PC-9 (cell line): ENCODE results near the gene RER1. TPM values are rescaled to one million over a fixed set of nuclear protein-coding genes. Genes with fewer than 3 reads are reported as not detected.

Experiments used
- BruUV-seq: library from RNA; stranded (reverse); fragments of 400-500 nt; replicated peaks from 2 replicates; lab custom pipeline; 2021; lab: Mats Ljungman, UMichigan
- CTCF ChIA-PET: fragments of 300-600 bp; sonication (Branson Sonifier 250); formaldehyde crosslinking; loops from one replicate; lab custom pipeline; 2022; ENCODE audit warnings: antibody characterized with exemption; lab: Charles Lee
- POLR2A ChIA-PET: fragments of 300-600 bp; sonication (Branson Sonifier 250); formaldehyde crosslinking; loops from one replicate; lab custom pipeline; 2022; ENCODE audit warnings: antibody characterized with exemption; ENCODE audit not compliant: unreplicated experiment; lab: Charles Lee
- DNase-seq, 2 experiments: peaks; one replicate each; pipeline versions ENCODE4 v3.0.0 to v3.0.0-alpha.2; 2015 to 2022; ENCODE audit warnings: mixed read lengths in 1 of 2
- H2AFZ ChIP-seq: fragments of 200-600 bp; sonication (generic); 2 replicates; pipeline ENCODE4 v1.8.1; 2017; ENCODE audit warnings: antibody characterized with exemption
- H3F3A ChIP-seq: fragments of 200-600 bp; sonication (generic); 2 replicates; pipeline ENCODE4 v1.8.1; 2017; ENCODE audit warnings: antibody characterized with exemption, mild to moderate bottlenecking, low read depth; ENCODE audit not compliant: insufficient read depth
- H3K27ac ChIP-seq: fragments of 200-600 bp; sonication (generic); 2 replicates; pipeline ENCODE4 v1.6.1; 2016; ENCODE audit warnings: mixed run types
- H3K27me3 ChIP-seq: fragments of 200-600 bp; sonication (generic); 2 replicates; pipeline ENCODE4 v1.6.1; 2016; ENCODE audit warnings: low read depth, mixed run types; ENCODE audit not compliant: insufficient read depth
- H3K36me3 ChIP-seq: fragments of 200-600 bp; sonication (generic); 2 replicates; pipeline ENCODE4 v1.6.1; 2016; ENCODE audit warnings: low read depth, mixed run types
- H3K4me1 ChIP-seq: fragments of 200-600 bp; sonication (generic); replicated peaks from 2 replicates; pipeline ENCODE4 v1.6.1; 2016; ENCODE audit warnings: mixed run types; ENCODE audit not compliant: insufficient read depth
- H3K4me2 ChIP-seq: fragments of 200-600 bp; sonication (generic); 2 replicates; pipeline ENCODE4 v1.6.1; 2017; ENCODE audit warnings: mixed run types
- H3K4me3 ChIP-seq: fragments of 200-600 bp; sonication (generic); 2 replicates; pipeline ENCODE4 v1.6.1; 2016; ENCODE audit warnings: mixed run types
- H3K79me2 ChIP-seq: fragments of 200-600 bp; sonication (generic); 2 replicates; pipeline ENCODE4 v1.6.1; 2017; ENCODE audit warnings: low read depth, mixed run types
- H3K9me2 ChIP-seq: fragments of 200-600 bp; sonication (generic); 2 replicates; pipeline ENCODE4 v1.8.1; 2017; ENCODE audit warnings: mild to moderate bottlenecking; ENCODE audit not compliant: insufficient read depth
- H3K9me3 ChIP-seq: fragments of 200-600 bp; sonication (generic); 2 replicates; pipeline ENCODE4 v1.8.1; 2016; ENCODE audit warnings: low read depth; ENCODE audit not compliant: insufficient read depth
- H4K20me1 ChIP-seq: fragments of 200-600 bp; sonication (generic); 2 replicates; pipeline ENCODE4 v1.8.1; 2017; ENCODE audit not compliant: insufficient read depth
- EZH2 ChIP-seq: fragments of 200-600 bp; sonication (generic); IDR thresholded peaks from 2 replicates; pipeline ENCODE4 v1.8.0; 2017; ENCODE audit warnings: antibody characterized with exemption, low read depth
- intact Hi-C: fragments of 100-400 bp; cut with micrococcal nuclease; formaldehyde crosslinking; loops from one replicate; pipeline ENCODE4 v1.10.0; 2022; ENCODE audit not compliant: unreplicated experiment
- total RNA-seq: library from RNA; stranded (reverse); gene quantifications from 2 replicates; pipeline ENCODE4 v1.2.3, GENCODE V29; 2021
- TF ChIP-seq, protein P1 (sequence below): fragments of 200-600 bp; sonication (generic); conservative IDR thresholded peaks from 2 replicates; pipeline ENCODE4 v1.6.1; 2017; ENCODE audit warnings: mixed run types, antibody characterized with exemption, mild to moderate bottlenecking, moderate library complexity

The RER1 gene
- total RNA-seq, 1 experiment from 2014 or later, result 131 TPM

DNA sequence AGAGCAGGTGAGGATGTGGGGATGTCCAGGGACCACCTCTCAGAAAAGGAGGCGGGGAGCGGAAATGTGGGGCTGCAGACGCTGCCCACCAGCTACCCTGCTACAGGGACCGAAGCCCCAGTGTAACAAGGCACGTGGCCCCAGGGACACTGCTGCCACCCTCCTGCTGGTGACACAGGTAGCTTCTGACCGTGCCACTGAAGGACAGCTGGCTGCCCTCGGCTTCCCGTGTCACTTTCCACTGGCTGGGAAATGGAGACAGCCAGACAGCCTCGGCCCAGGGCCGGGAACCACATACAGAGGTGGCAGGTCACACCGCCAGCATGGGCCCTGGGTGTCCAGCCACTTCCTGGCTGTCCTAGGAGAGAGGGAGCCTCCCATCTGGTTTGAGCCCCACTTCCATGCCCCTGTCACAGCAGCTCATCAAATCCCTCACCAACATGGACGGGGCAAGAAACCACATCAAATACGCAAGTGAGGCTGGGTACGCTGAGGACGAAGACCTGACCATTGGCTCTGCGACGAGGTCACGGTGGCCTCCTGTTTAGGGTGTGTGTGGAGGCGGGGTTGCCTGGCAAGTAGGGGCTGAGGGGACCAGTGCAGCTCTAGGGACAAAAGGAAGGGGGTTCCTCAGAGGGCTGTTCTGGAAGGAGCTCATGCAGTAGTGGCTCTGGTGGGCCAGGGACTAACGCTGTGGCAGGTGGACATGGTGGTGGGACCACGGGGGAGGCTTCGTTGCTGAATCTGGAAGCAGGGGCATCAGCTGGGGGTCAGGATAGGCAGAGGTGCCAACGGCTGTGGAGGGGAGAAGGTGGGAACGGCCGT lies 15.7 kb downstream of the RER1 start:
- DNase-seq, result peak in 1 of 2 experiments; percentile 17
- peaks cover 18% of the 10 kb centered on the region; the same call in 1 of the 2 replicates for H4K20me1 ChIP-seq
- no peaks in the 10 kb centered on the region for H3K36me3 ChIP-seq
- H3K9me3 ChIP-seq, result no peaks in the 10 kb centered on the region
- no peak overlapping the region for H3K27ac ChIP-seq
- H3K4me3 ChIP-seq, result no peak overlapping the region
- TF ChIP-seq, protein P1, sequence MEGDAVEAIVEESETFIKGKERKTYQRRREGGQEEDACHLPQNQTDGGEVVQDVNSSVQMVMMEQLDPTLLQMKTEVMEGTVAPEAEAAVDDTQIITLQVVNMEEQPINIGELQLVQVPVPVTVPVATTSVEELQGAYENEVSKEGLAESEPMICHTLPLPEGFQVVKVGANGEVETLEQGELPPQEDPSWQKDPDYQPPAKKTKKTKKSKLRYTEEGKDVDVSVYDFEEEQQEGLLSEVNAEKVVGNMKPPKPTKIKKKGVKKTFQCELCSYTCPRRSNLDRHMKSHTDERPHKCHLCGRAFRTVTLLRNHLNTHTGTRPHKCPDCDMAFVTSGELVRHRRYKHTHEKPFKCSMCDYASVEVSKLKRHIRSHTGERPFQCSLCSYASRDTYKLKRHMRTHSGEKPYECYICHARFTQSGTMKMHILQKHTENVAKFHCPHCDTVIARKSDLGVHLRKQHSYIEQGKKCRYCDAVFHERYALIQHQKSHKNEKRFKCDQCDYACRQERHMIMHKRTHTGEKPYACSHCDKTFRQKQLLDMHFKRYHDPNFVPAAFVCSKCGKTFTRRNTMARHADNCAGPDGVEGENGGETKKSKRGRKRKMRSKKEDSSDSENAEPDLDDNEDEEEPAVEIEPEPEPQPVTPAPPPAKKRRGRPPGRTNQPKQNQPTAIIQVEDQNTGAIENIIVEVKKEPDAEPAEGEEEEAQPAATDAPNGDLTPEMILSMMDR, result no peak
- no peak for TF ChIP-seq EZH2
- no peaks in the 10 kb centered on the region for H3K27me3 ChIP-seq
- no peaks in the 10 kb centered on the region; the same call in 1 of the 2 replicates for H3K4me1 ChIP-seq
- H3K9me2 ChIP-seq, result no peaks in the 10 kb centered on the region
- H3F3A ChIP-seq, result peaks cover 20% of the 10 kb centered on the region; the same call in 1 of the 2 replicates
- ChIA-PET CTCF (no interaction called here), POLR2A (no interaction called here)
- no peak overlapping the region for H2AFZ ChIP-seq
- intact Hi-C loops, result no loop called here
- BruUV-seq, result no TSS peak
- H3K79me2 ChIP-seq, result peaks cover 16% of the 10 kb centered on the region
- no peak overlapping the region for H3K4me2 ChIP-seq

DNA sequence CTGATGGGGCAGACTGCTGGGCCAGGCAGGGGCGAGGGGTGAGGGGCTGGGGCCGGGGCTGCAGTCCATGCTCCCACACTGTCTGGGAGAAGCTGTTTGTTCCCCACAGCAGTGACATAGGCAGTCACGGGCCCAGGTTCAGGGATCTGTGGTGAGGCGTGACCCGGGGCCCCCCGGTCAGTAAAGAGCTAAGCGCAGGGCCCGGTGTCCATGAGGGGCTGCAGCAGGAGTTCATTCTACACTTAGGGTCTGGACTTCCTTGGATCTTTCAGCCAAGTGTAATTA lies 16.3 kb downstream of the RER1 start:
- Histone ChIP-seq H3K79me2 (peaks cover 17% of the 10 kb centered on the region), H3K9me2 (no peaks in the 10 kb centered on the region), H3K27ac (no peak overlapping the region), H3K36me3 (no peaks in the 10 kb centered on the region), H4K20me1 (peaks cover 13% of the 10 kb centered on the region; the same call in 1 of the 2 replicates), H3K9me3 (no peaks in the 10 kb centered on the region), H2AFZ (no peak overlapping the region), H3K4me2 (no peak overlapping the region), H3K4me3 (no peak overlapping the region), H3F3A (peaks cover 20% of the 10 kb centered on the region; the same call in 1 of the 2 replicates), H3K4me1 (no peaks in the 10 kb centered on the region; the same call in 1 of the 2 replicates), H3K27me3 (no peaks in the 10 kb centered on the region)
- no peak for DNase-seq
- BruUV-seq, result no TSS peak
- ChIA-PET POLR2A (no interaction called here), CTCF (no interaction called here)
- intact Hi-C loops, result no loop called here
- no peak for TF ChIP-seq EZH2
- TF ChIP-seq, protein P1, result no peak

DNA sequence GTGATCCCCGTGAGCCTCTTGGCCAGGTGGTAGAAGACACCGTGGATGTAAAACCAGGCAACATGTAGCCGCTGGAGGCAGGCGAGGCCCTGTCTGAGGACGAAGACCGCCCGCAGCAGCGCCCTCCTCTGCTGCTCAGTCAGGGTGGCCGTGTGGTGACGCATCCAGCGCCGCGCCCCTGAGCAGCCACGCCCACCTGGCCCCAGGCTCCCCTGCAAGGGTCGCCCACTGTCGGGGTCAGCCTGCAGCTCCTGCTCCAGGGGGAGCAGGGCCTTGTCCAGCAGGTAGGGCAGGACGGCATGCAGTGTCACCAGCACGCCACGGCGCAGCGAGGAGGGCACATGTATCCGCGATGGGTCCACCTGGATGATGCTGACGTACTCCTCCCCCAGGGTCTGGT lies 16.8 kb downstream of the RER1 start:
- Histone ChIP-seq H3K27ac (no peak overlapping the region), H3K9me3 (no peaks in the 10 kb centered on the region), H3K4me2 (no peak overlapping the region), H3K27me3 (no peaks in the 10 kb centered on the region), H3K36me3 (no peaks in the 10 kb centered on the region), H2AFZ (no peak overlapping the region), H3K4me3 (no peak overlapping the region), H3K79me2 (peaks cover 23% of the 10 kb centered on the region), H3K9me2 (no peaks in the 10 kb centered on the region), H4K20me1 (peaks cover 9% of the 10 kb centered on the region; the same call in 1 of the 2 replicates), H3F3A (peaks cover 22% of the 10 kb centered on the region; the same call in 1 of the 2 replicates), H3K4me1 (peaks cover 1% of the 10 kb centered on the region)
- intact Hi-C loops, result no loop called here
- no peak for DNase-seq
- TF ChIP-seq, protein P1, result no peak
- no peak for TF ChIP-seq EZH2
- BruUV-seq, result no TSS peak
- CTCF ChIA-PET, result no interaction called here
- POLR2A ChIA-PET, result no interaction called here
